WI38 (cell line): Measurements from ENCODE around the gene MRC2.

Experiments used
- H3K4me3 ChIP-seq: 2 replicates; pipeline ENCODE4 v1.5.1; 2011; ENCODE audit warnings: low read depth, mild to moderate bottlenecking, control low read depth, low read length
- TF ChIP-seq, protein P1 (sequence below): IDR thresholded peaks from 2 replicates; pipeline ENCODE4 v1.5.1; 2012; ENCODE audit warnings: low read depth, mild to moderate bottlenecking, control low read depth, low read length

The MRC2 gene

DNA sequence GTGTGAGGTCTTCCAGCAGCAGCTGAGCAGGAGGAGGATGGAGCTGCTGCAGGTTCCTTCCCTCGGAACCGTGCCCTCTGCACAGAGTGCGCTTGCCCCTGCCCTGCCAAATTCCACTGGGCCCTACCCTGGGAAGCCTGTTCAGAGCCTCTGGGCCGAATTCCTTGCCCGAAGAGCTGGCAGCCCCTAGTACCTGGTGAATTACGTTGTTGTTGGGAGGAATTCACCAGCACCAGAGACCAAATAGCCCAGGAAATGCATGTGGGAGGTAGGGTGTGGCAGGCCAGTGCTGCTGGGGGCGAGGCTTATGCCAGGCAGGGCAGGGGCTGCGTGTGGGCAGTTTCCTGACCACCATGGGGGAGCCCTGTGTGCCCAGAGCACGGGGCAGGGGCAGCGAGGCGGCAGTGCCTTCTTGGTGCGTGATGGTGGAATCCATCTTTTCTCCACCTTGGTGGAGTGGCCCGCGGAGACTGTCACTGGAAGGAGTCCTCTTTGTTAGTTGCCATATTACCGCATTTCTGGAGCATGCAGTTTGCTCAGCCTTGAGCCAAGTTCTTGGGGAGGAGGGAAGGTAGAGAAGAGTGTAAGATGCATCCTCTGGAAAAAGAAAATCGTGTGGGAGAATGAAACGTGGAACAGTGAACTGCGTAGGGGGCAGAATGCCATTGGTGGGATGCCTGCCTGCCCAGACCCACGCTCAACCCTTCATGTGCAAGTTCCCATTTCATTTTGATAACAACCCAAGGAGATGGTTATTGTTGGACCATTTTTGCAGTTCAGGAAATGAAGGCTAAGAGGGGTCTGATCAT lies 2.3 kb downstream of the MRC2 start:
- TF ChIP-seq, protein P1, sequence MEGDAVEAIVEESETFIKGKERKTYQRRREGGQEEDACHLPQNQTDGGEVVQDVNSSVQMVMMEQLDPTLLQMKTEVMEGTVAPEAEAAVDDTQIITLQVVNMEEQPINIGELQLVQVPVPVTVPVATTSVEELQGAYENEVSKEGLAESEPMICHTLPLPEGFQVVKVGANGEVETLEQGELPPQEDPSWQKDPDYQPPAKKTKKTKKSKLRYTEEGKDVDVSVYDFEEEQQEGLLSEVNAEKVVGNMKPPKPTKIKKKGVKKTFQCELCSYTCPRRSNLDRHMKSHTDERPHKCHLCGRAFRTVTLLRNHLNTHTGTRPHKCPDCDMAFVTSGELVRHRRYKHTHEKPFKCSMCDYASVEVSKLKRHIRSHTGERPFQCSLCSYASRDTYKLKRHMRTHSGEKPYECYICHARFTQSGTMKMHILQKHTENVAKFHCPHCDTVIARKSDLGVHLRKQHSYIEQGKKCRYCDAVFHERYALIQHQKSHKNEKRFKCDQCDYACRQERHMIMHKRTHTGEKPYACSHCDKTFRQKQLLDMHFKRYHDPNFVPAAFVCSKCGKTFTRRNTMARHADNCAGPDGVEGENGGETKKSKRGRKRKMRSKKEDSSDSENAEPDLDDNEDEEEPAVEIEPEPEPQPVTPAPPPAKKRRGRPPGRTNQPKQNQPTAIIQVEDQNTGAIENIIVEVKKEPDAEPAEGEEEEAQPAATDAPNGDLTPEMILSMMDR: no peak
- H3K4me3 ChIP-seq: peak overlapping the region; percentile 77

DNA sequence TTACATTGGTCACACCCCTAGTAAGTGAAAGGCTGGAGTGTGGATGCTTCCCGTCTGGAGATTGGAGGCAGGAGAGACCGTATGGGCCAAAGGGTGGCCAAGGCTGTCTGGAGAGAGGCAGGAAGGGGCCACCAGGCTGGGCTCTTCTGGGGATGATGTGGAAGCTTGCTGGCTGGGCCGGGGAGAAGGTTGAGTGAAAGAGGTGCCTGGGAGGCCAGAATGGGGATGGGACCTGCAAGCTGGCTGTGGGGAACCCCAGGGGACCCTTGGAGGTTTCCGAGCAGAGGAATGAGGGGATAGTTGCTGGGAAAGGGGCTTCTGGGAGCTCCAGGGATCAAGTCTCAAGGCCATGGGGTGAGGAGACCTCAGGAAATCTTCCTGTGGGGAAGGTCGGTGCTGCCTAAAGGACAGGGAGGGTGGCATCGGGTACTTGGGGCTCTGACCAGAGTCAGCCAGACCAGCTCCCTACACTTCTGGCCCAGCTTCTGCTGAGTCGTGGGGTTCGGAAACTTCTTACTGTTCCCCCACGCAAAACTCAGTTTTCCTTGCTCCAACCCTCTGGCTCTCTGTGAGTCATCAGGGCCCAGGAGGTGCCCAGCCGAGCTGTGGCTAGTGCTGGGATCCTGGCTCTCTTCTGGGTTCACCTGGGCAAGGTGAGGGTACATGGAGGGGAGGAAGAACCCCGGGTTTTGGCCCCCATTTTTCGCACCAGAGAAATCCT lies 3.1 kb downstream of the MRC2 start:
- TF ChIP-seq, protein P1: no peak
- H3K4me3 ChIP-seq: no peak overlapping the region

DNA sequence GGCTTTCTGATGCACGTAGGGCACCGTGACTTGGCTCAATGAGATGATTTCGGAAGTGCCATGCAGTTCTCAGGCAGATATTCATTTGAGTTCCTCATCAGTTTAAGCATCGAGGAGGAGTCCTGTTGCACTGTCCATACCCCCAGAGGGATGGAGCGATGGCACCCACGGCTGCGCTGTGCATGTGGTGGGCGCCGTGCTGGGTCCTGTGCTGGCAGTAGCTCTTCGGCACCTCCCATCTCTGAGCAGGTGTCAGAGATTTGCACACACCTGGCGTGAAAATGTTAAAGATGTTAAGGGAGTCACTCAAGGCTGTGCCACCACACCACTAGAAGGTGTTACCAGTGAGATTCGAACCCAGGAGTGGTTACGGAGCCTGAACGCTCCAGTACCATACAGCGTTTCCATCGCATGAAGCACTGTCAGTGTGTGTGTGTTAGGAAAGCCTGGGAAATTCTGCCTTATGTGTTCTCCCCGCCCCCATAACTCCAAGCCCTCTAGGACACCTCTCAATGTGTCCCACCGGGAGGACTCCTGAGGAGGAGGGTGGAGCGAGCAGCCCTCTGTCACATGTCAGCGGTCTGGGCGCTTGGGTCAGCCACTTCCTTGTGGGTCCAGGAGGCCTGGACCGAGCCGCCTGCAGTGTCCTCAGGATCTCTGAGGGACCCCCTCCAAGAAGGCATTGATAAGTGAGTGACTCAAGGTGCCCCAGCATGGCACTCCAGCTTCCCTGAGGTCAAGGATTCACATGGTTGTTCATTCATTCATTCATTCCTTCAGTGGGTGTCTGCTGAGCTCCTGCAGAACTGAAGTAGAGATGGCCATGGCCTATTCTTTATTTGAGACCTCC lies 3.8 kb downstream of the MRC2 start:
- TF ChIP-seq, protein P1: no peak
- no peak overlapping the region for H3K4me3 ChIP-seq

DNA sequence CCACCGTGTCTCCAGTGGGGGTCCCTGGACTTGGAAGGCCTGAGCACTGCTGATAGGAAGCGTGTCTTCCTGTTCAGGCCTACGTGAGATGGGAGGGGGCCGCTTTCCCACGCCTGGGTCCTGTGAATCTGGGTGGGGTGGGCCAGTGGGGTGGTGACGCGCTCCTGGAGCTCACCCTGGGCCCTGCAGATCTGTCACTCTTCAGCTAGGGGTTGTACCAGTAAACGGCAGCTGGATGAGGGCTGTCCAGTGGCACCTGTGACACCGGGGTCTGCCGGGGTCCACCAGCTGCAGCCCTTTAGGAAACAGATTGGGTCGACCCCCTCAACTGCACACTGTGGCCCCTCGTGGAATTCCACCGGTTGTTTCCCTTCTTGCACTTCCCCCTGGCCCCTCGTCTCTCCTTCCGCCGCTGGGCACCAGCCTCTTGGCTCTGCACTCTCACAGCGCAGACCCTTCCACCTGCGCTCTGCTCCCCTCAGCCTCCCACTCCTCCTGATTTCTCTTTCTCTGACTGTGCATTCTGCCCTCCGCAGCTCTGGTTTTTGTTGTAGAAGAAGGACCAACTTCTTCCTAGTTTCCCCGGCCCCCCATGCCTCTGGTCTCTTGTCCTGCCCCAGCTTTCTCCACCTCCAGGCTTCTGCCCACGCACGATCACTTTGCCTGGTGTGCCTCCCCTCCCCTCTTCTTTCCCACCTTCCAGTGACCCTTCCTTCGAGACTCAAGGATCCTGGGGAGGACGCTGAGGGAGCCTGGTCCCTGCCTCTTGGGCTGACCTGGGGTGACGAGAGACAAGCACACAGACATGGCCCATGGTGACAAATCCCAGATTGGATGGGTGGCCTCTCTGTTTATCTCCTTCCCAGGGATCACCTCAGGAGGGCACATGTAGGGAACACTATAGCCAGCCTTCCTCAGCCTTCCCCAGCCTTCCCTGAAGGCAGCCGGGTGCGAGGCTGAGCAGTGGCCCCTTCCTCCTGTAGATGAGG lies 4.8 kb downstream of the MRC2 start:
- TF ChIP-seq, protein P1: no peak
- no peak overlapping the region for H3K4me3 ChIP-seq

DNA sequence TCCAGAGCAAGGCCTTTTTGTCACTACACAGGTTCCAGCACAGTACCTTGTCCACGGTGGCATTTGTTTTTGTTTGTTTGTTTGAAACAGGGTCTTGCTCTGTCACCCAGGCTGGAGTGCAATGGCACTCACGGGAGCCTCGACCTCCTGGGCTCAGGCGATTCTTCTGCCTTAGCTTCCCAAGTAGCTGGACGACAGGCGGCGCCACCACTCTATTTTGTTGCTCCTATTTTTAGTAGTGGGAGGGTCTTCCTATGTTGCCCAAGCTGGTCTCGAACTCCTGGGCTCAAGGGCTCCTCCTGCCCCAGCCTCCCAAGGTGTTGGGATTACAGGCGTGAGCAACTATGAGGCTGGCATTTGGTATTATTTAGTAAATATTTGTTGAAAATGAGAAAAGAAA lies 10.3 kb downstream of the MRC2 start:
- TF ChIP-seq, protein P1: no peak
- H3K4me3 ChIP-seq: no peak overlapping the region

DNA sequence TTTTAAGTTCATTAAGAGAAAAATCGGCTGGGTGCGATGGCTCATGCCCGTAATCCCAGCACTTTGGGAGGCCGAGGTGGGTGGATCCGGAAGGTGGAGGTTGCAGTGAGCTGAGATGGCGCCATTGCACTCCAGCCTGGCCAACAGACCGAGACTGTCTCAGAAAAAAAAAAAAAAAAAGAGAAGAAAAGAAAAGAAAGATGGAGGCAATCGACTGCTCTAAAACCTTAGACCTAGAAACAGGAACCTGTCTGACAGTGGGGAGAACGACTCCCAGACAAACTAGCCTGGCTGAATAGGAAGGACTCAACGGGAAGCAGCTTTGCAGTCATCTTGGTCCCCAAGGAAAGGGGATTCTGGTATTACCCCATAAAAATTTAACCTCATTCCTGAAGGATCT lies 13.7 kb downstream of the MRC2 start:
- no peak overlapping the region for H3K4me3 ChIP-seq
- TF ChIP-seq, protein P1: no peak
